HTERT RPE-1 (cell line): ENCODE results near the gene HMGXB3.
"Not testable (repeated sequence)": the region's sequence is repeated elsewhere in the genome, so short reads cannot be mapped to it uniquely, and the experiment has no call there.

Experiments
- in situ Hi-C: fragments of 300-500 bp; cut with MboI; formaldehyde crosslinking; loops from 4 replicates; pipeline ENCODE4 v1.14.3; 2020; ENCODE audit warnings: low sequenced_read_pairs

The HMGXB3 gene

GRCh38 chr5:150081541-150082283 lies 81.2 kb downstream of the HMGXB3 start:
- in situ Hi-C loops, result no loop called here

GRCh38 chr5:150082374-150082773 lies 81.8 kb downstream of the HMGXB3 start:
- in situ Hi-C loops, result no loop called here

- in situ Hi-C loops, result no loop called here
These were observed 82.3 kb downstream of the HMGXB3 start for GRCh38 chr5:150082889-150083288.

- in situ Hi-C loops, result not testable (repeated sequence)
These were observed 84.2 kb downstream of the HMGXB3 start for GRCh38 chr5:150084754-150085153.

- in situ Hi-C loops, result no loop called here
These were observed 84.8 kb downstream of the HMGXB3 start for GRCh38 chr5:150085191-150085912.

GRCh38 chr5:150085950-150086715 lies 85.6 kb downstream of the HMGXB3 start, which contains the start of gene CSF1R:
Gene CSF1R, minus strand, starts transcription at chr5:150086554. Its CDS starts 127 bp downstream, at chr5:150086427.
- in situ Hi-C loops, result no loop called here

- in situ Hi-C loops, result no loop called here
These were observed 91.7 kb downstream of the HMGXB3 start for GRCh38 chr5:150092159-150092787.

GRCh38 chr5:150097152-150097551 lies 96.6 kb downstream of the HMGXB3 start:
- in situ Hi-C loops, result no loop called here

- in situ Hi-C loops, result no loop called here
These were observed 100.5 kb downstream of the HMGXB3 start for GRCh38 chr5:150101023-150101422.
